Measurements from ENCODE around the gene PASK.

- no peak for TF ChIP-seq RAD21 (IDR thresholded peaks at IDR 0.05; ENCODE audit: low read depth)
- TF ChIP-seq CTCF (IDR thresholded peaks at IDR 0.05 in 2 of 3, conservative IDR thresholded peaks at IDR 0.05 in 1 of 3; ENCODE audit: borderline replicate concordance in 1 of 3, insufficient read depth in 1 of 3, low read depth in 2 of 3, low read length in 2 of 3), result no peak
- no peak for TF ChIP-seq CEBPB (IDR thresholded peaks at IDR 0.05; ENCODE audit: low read depth)
- no peak for TF ChIP-seq ELF1 (IDR thresholded peaks at IDR 0.05; ENCODE audit: borderline replicate concordance, low read depth)
These were observed 36.7 kb downstream of the PASK start for GRCh38 chr2:241112592-241112991.

Measured in HCT116 (cell line).